ENCODE data around the gene CAMK2A.

GRCh38 chr5:150293091-150293941, 3.7 kb upstream of the CAMK2A start:
- no peak for TF ChIP-seq CTCF (IDR thresholded peaks at IDR 0.05)
- TF ChIP-seq POLR2A (IDR thresholded peaks at IDR 0.05): no peak
- TF ChIP-seq EP300 (IDR thresholded peaks at IDR 0.05): no peak
